HG02571 (cell line): ENCODE data around the gene TMEM272.

ENCODE experiments used
- ATAC-seq: cut with Tn5 transposase; IDR thresholded peaks from one replicate; pipeline ENCODE4 v1.9.1; 2021; ENCODE audit warnings: mild to moderate bottlenecking, moderate library complexity; ENCODE audit not compliant: unreplicated experiment

TMEM272 gene

GRCh38 chr13:51844862-51845573 lies at the start of gene TMEM272:
TMEM272 (minus strand) TSS chr13:51845177; CDS start chr13:51838530, 6,647 bp downstream.
- ATAC-seq = no peak

DNA sequence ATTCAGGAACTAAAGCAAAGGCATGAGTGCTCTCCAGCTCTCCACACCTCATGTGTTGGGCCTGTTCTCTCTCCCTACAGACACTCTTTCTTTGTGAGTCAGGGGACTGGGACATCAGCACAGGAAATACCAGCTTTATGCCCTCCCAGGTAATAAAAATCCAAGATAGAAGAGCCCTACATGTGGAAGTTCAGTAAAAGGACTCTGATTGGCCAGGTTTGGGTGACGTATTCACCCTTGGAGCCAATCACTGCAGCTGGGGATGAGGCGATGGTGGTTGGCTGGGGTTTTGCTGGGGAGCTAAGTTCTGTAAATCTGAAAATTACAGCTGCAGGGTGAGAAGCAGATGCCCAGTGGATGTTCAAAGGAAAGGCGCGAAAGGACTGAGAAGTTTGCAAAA lies 49.3 kb upstream of the TMEM272 start:
- no peak for ATAC-seq

GRCh38 chr13:51892657-51893056 lies 47.7 kb upstream of the TMEM272 start:
- ATAC-seq = no peak

GRCh38 chr13:51887468-51887867 lies 42.5 kb upstream of the TMEM272 start:
- ATAC-seq = no peak

- no peak for ATAC-seq
These were observed 40.7 kb upstream of the TMEM272 start for GRCh38 chr13:51885651-51886050.

DNA sequence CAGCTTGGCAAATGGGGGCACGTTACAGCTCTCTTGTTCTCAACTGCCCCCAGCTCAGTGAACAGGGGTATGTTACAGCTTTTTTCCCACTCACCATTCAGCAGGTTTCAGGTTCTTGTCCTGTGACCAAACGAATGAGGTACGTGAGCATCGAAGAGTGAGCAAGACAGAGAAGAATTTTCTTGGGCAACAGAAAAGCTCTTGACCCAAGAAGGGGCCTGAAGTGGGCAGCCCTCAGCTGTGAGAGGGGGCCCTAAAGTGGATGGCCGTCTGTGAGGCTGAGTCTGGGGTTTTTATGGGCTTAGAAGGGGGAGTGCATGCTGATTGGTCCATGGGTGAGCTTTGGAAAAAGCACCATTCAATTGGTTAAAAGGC lies 38.2 kb upstream of the TMEM272 start:
- no peak for ATAC-seq

DNA sequence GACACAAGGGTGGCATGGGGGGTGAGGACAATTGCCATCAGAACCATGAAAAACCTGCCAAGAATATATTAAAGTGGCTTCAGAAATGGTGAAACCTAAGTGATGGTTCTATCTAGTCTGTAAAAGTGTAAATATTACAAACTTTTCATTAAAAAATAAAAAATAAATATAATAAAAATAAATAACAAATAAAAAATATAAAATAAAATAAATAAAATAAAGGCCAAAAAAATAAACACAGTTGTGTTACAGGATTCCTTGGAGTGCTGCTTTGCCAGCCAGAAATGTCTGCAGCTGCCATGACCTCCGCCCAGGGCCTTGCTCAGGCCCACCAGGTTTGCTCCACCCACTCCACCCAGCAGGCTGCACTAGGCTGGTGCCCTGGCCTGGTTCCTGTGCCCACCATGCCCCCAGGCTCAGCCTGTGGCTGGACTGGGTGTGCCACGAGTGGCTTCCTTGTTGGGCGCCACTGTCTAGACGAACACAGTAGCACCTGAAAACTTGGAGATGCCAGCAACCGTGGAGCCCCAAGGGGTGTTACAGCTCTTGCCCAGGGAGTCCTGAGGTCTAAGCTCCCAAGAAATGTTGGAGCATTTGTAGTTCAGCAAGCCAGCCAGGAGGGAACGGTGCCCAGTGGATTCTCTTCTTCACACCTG lies 37.7 kb upstream of the TMEM272 start:
- no peak for ATAC-seq

DNA sequence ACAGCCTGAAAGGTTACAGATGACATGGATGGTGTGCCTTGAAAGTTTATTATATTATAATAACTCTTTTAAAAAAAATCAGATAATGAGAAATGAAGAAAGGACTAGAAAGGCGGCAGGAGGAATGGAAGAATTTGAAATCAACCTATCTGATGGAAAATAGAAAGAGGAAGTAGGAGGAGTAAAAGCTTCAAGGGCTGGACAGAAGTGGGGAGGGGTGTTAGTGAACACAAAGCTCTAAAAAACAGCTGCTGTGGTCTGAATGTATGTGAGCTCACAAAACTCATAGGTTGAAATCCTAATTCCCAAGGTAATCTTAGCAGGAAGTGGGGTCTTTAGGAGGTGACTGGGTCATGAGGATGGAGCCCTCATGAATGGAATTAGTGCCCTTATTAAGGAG lies 36.3 kb upstream of the TMEM272 start:
- no peak for ATAC-seq

DNA sequence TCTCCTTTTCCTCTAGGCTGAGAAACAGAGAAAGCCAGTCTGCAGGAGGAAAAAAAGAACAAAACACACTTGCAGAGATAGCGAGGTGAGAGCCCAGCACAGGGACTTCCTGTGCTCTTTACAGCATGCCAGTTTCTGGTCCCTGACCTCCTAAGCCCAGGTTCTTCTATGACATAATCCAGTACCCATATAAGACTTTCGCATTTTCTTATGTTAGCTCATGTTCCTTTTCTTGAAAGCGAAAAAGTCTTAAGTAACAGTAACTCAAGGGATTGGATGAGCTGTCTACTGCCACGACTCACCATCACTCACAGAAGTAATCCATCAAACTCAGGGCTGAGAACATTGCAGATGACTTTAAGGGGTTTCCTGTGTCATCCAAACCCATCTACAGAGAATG lies 34.2 kb upstream of the TMEM272 start:
- ATAC-seq = no peak

- no peak for ATAC-seq
These were observed 29.7 kb upstream of the TMEM272 start for GRCh38 chr13:51874651-51875050.

GRCh38 chr13:51873837-51874236 lies 28.9 kb upstream of the TMEM272 start:
- ATAC-seq = no peak

DNA sequence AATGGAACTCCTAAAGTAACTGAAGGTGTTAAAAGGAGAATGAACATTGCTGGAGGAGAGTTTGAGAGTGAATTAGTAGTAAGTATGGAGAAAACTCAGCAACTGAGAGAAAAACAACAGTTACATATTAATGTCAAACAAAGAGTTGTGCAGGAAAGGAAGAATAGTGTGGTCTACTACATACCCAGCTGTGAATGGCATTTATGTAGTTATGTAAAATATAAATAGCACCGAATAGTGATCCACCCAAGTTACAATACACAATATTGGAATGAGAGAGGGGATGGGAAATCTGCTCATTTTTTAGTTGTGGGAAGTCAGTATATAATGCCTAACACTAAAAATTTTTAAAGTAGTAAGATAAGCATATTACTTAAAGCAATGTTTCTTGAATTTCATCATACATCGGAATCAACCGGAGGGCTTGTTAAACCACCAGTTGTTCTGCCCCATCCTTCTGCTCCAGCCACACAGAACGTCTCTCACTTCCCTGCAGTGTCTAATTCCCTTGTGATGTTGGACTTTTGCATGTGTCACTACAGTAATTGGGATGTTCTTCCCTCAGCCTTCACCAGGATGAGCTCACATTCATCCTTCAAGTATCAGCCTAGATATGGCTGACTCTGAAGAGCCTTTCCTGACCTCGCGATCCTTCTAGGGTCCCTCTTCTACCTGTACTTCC lies 28.3 kb upstream of the TMEM272 start:
- ATAC-seq = no peak

GRCh38 chr13:51870616-51871015 lies 25.6 kb upstream of the TMEM272 start:
- ATAC-seq = no peak

DNA sequence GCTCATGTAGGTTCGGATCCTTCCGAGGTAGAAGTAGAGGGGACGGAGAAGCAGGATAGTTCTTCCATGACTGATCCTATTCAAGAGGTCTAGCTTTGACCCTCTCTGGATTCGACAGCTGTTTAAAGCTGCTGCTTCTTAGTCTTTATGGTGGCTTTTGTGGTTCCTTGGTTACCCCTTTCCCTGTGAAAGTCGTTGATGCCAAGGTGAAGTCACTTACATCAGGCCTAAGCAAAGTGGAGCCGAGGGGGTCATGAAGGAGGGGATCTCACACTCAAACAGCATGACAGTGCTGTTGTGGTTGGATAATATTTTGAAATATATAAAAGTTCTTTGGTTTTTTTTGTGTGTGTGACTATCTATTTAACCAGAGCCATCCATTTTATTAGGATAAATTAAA lies 24.9 kb upstream of the TMEM272 start:
- no peak for ATAC-seq

GRCh38 chr13:51867062-51867461 lies 22.1 kb upstream of the TMEM272 start:
- no peak for ATAC-seq

DNA sequence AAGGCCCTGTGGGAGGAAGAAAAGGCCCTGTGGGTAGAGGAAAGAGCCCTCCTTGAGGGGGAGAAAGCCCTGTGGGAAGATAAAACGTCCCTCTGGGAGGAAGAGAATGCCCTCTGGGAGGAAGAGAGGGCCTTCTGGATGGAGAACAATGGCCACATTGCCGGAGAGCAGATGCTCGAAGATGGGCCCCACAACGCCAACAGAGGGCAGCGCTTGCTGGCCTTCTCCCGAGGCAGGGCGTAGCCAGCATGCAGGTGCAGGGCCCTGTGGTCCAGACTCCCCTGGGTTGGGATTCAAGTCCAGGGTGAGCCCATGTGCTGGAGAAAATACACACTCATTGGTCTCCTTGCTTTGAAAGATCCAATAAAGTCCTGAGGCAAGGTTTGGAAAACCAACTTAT lies 20.9 kb upstream of the TMEM272 start:
- no peak for ATAC-seq

DNA sequence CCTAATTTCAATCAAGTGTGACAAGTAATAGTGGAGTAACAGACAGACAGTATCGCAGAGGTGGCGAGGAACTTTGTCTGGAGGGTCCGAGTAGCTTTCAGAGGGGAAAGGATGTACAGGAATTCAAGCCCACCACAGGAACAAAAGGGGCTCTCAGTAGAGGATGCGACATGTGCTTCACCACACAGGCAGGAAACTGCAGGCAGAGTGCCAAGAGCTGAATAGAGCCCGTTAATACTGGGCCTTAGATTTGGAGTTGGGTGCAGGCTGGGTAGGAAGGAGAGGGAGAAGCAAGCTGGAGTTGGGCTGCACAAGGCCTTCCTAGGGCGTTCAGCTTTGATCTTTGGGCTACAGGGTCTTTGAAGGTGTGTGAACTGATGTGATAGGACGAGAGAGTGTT lies 18.0 kb upstream of the TMEM272 start:
- ATAC-seq = no peak

DNA sequence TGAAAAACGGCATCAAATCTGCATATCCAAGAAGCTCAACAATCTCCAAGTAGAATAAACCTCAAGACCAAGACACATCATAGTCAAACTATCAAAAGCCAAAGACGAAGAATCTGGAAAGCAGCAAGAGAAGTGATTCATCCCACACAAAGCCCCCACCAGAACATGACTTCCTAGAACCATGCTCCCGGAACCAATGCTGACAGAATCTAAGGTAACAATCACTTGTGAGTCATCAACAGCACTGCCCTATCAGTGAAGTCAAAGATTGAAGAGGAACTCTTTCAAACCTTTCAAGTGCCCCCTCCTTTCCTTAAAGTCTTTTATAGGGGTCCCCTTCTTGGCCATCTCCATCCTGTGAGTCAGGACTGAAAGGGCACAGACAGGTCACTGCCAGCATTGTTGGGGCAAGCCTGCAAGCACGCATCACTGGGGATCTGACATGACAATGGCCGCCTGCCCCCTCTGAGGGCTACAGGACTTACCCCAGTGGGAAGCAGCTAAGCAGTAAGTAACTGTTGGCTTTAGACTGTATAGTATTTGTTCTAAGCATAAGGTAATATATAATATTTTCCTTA lies 16.8 kb upstream of the TMEM272 start, which contains the start of gene CCDC70:
Gene CCDC70 (plus strand): TSS at position 247 of the 578 bp plus-strand sequence. CDS start 3,443 bp downstream, outside the sequence.
- ATAC-seq = no peak

- no peak for ATAC-seq
These were observed 13.7 kb upstream of the TMEM272 start for GRCh38 chr13:51858433-51859247.

DNA sequence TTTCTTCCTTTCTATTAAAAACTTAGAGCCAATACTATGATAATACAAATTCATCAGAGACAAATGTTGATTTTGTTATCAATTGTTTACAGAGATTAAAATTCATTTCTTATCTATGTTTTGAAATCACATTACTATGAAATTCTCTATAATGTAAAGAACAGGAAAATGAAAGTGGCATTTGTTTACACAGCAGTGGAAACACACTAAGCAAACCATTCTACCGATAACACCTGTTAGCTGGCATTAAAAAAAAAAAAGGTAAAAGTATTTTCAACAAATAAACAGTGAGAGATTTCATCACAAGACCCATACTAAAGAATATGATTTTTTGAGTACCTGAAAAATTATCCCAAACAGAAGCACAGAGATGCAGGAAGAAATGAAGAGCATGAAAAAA lies 12.0 kb upstream of the TMEM272 start:
- no peak for ATAC-seq
